Mesenchymal stem cell (in vitro differentiated cells and primary cell): ENCODE results near the gene GRK1.
"Not testable (repeated sequence)": the region's sequence is repeated elsewhere in the genome, so short reads cannot be mapped to it uniquely, and the experiment has no call there.

Experiments
- DNase-seq: peaks from one replicate; pipeline ENCODE4 v3.0.0-alpha.2; 2013
- H2AFZ ChIP-seq: one replicate; pipeline ENCODE4 v1.6.1; 2013; ENCODE audit warnings: low read depth, mild to moderate bottlenecking, control low read depth, inconsistent platforms, low read length, moderate library complexity
- H2AK5ac ChIP-seq: 2 replicates; pipeline ENCODE4 v1.6.1; 2013; ENCODE audit warnings: low read length, moderate library complexity, mild to moderate bottlenecking, inconsistent platforms; ENCODE audit not compliant: severe bottlenecking
- H2BK120ac ChIP-seq: one replicate; pipeline ENCODE4 v1.6.1; 2013; ENCODE audit warnings: low read depth, mild to moderate bottlenecking, inconsistent platforms, low read length, moderate library complexity
- H2BK12ac ChIP-seq, 2 experiments: one replicate each; pipeline ENCODE4 v1.6.1; 2013; ENCODE audit warnings: inconsistent platforms in 2 of 2, low read length in 2 of 2, mild to moderate bottlenecking in 2 of 2, moderate library complexity in 2 of 2, control low read depth in 1 of 2
- H2BK15ac ChIP-seq: one replicate; pipeline ENCODE4 v1.6.1; 2013; ENCODE audit warnings: mild to moderate bottlenecking, low read depth, inconsistent platforms; ENCODE audit not compliant: poor library complexity, severe bottlenecking
- H2BK5ac ChIP-seq: 2 replicates; pipeline ENCODE4 v1.6.1; 2013; ENCODE audit warnings: low read depth, mild to moderate bottlenecking, low read length, control low read depth, inconsistent platforms; ENCODE audit not compliant: poor library complexity, severe bottlenecking
- H3K14ac ChIP-seq, 2 experiments: one replicate each; pipeline ENCODE4 v1.6.1; 2013; ENCODE audit warnings: inconsistent platforms in 2 of 2, low read length in 2 of 2, control low read depth in 1 of 2, mild to moderate bottlenecking in 1 of 2, moderate library complexity in 1 of 2
- H3K18ac ChIP-seq, 2 experiments: one replicate each; pipeline ENCODE4 v1.6.1; 2013; ENCODE audit warnings: inconsistent platforms in 2 of 2, low read length in 2 of 2, control low read depth in 1 of 2, low read depth in 1 of 2, mild to moderate bottlenecking in 1 of 2
- H3K23ac ChIP-seq, 2 experiments: one replicate each; pipeline ENCODE4 v1.6.1; 2013; ENCODE audit warnings: inconsistent platforms in 2 of 2, low read length in 2 of 2, mild to moderate bottlenecking in 2 of 2, moderate library complexity in 2 of 2, control low read depth in 1 of 2
- H3K27ac ChIP-seq: 2 replicates; pipeline ENCODE4 v1.5.1; 2013; ENCODE audit warnings: mild to moderate bottlenecking, moderate library complexity, low read length, control low read depth, inconsistent platforms; ENCODE audit not compliant: poor library complexity, severe bottlenecking
- H3K27me3 ChIP-seq, 2 experiments: 2 replicates each; pipeline versions ENCODE4 v1.6.1 to v1.7.0; 2013; ENCODE audit warnings: low read length in 2 of 2, mild to moderate bottlenecking in 2 of 2, moderate library complexity in 2 of 2, control low read depth in 1 of 2, inconsistent platforms in 1 of 2; ENCODE audit not compliant: control insufficient read depth in 1 of 2, insufficient read depth in 1 of 2
- H3K36me3 ChIP-seq, 2 experiments: 2 replicates each; pipeline versions ENCODE4 v1.6.1 to v1.7.0; 2013; ENCODE audit warnings: low read length in 2 of 2, control low read depth in 1 of 2, inconsistent platforms in 1 of 2, low read depth in 1 of 2, mild to moderate bottlenecking in 1 of 2; ENCODE audit not compliant: insufficient read depth in 2 of 2, control insufficient read depth in 1 of 2
- H3K4ac ChIP-seq, 2 experiments: one replicate each; pipeline ENCODE4 v1.6.1; 2013; ENCODE audit warnings: inconsistent platforms in 2 of 2, low read length in 2 of 2, mild to moderate bottlenecking in 2 of 2, moderate library complexity in 2 of 2, control low read depth in 1 of 2, low read depth in 1 of 2
- H3K4me1 ChIP-seq: 2 replicates; pipeline ENCODE4 v1.6.1; 2013; ENCODE audit warnings: low read depth, low read length, control low read depth; ENCODE audit not compliant: control insufficient read depth, insufficient read depth
- H3K4me2 ChIP-seq: 2 replicates; pipeline ENCODE4 v1.6.1; 2013; ENCODE audit warnings: low read length, mild to moderate bottlenecking, inconsistent platforms; ENCODE audit not compliant: poor library complexity, severe bottlenecking
- H3K4me3 ChIP-seq, 2 experiments: 2 replicates each; pipeline versions ENCODE4 v1.5.1 to v1.7.0; 2013; ENCODE audit warnings: low read length in 2 of 2, mild to moderate bottlenecking in 2 of 2, control low read depth in 1 of 2, low read depth in 1 of 2; ENCODE audit not compliant: insufficient read depth in 1 of 2
- H3K79me1 ChIP-seq: replicated peaks from 2 replicates; pipeline ENCODE4 v1.6.1; 2013; ENCODE audit warnings: mild to moderate bottlenecking, control low read depth, low read length, inconsistent platforms; ENCODE audit not compliant: poor library complexity, severe bottlenecking
- H3K9ac ChIP-seq: 2 replicates; pipeline ENCODE4 v1.7.0; 2013; ENCODE audit warnings: mild to moderate bottlenecking, low read length, moderate library complexity
- H3K9me3 ChIP-seq: 2 replicates; pipeline ENCODE4 v1.7.0; 2013; ENCODE audit warnings: mild to moderate bottlenecking, low read length; ENCODE audit not compliant: control insufficient read depth
- H4K8ac ChIP-seq: one replicate; pipeline ENCODE4 v1.6.1; 2013; ENCODE audit warnings: inconsistent platforms, mild to moderate bottlenecking, low read length, moderate library complexity
- H4K91ac ChIP-seq: one replicate; pipeline ENCODE4 v1.6.1; 2013; ENCODE audit warnings: mild to moderate bottlenecking, low read length, inconsistent platforms
- WGBS: methylation state at CpG from one replicate; pipeline ENCODE4 v1.1.7; 2013; ENCODE audit warnings: mixed read lengths; 5-methylcytosine and 5-hydroxymethylcytosine counted together

GRK1 gene

GRCh38 chr13:113751491-113751890 lies 84.5 kb downstream of the GRK1 start:
- Histone ChIP-seq H2BK5ac (no peak overlapping the region), H2BK12ac (no peak overlapping the region), H3K18ac (no peak overlapping the region), H3K4me2 (no peak overlapping the region), H2AFZ (no peak overlapping the region), H3K23ac (no peak overlapping the region), H3K27me3 (peaks cover 20 to 58% of the 10 kb centered on the region in 2 experiments), H3K4me3 (no peak overlapping the region), H3K27ac (no peak overlapping the region), H3K36me3 (no peaks in the 10 kb centered on the region), H2AK5ac (no peak overlapping the region), H4K8ac (no peak overlapping the region), H3K14ac (no peak overlapping the region), H3K9ac (no peak overlapping the region), H3K4ac (no peak overlapping the region), H3K9me3 (no peaks in the 10 kb centered on the region), H2BK120ac (no peak overlapping the region), H4K91ac (no peak overlapping the region), H3K79me1 (no peaks in the 10 kb centered on the region), H2BK15ac (no peak overlapping the region), H3K4me1 (peaks cover 4% of the 10 kb centered on the region)
- WGBS, result 96% methylated on average over 18 of the region's 19 CpGs
- no peak for DNase-seq

GRCh38 chr13:113752211-113752986 lies 85.4 kb downstream of the GRK1 start:
- not testable (repeated sequence) for H3K14ac ChIP-seq, H4K91ac ChIP-seq, H3K18ac ChIP-seq, H3K9ac ChIP-seq, H2BK12ac ChIP-seq, H2BK5ac ChIP-seq, H3K27ac ChIP-seq, H3K79me1 ChIP-seq, H4K8ac ChIP-seq, H3K9me3 ChIP-seq, H3K4me1 ChIP-seq, H2AK5ac ChIP-seq, H3K36me3 ChIP-seq, H2BK120ac ChIP-seq, H3K4me3 ChIP-seq, H3K4ac ChIP-seq, H2AFZ ChIP-seq, H3K23ac ChIP-seq, H2BK15ac ChIP-seq, H3K4me2 ChIP-seq, DNase-seq
- peaks cover 20 to 55% of the 10 kb centered on the region in 2 experiments for H3K27me3 ChIP-seq
- 94% methylated on average over 51 of the region's 78 CpGs for WGBS

- no peak overlapping the region for H3K18ac ChIP-seq
- H3K9me3 ChIP-seq, result no peaks in the 10 kb centered on the region
- no peak overlapping the region for H3K4ac ChIP-seq
- H2AK5ac ChIP-seq, result no peak overlapping the region
- H2BK15ac ChIP-seq, result no peak overlapping the region
- H3K4me3 ChIP-seq, result no peak overlapping the region
- H3K23ac ChIP-seq, result no peak overlapping the region
- H3K4me1 ChIP-seq, result peaks cover 4% of the 10 kb centered on the region
- H2BK120ac ChIP-seq, result no peak overlapping the region
- no peaks in the 10 kb centered on the region for H3K36me3 ChIP-seq
- H3K79me1 ChIP-seq, result no peaks in the 10 kb centered on the region
- H3K27me3 ChIP-seq, result peaks cover 20 to 47% of the 10 kb centered on the region in 2 experiments
- H4K8ac ChIP-seq, result no peak overlapping the region
- no peak overlapping the region for H3K4me2 ChIP-seq
- H2BK5ac ChIP-seq, result no peak overlapping the region
- no peak for DNase-seq
- H2AFZ ChIP-seq, result no peak overlapping the region
- no peak overlapping the region for H4K91ac ChIP-seq
- no peak overlapping the region for H2BK12ac ChIP-seq
- H3K9ac ChIP-seq, result no peak overlapping the region
- WGBS, result 87% methylated on average over 11 of the region's 11 CpGs
- H3K14ac ChIP-seq, result peak overlapping the region in 1 of 2 experiments; percentile 64
- no peak overlapping the region for H3K27ac ChIP-seq
Observed at GRCh38 chr13:113753171-113753570, 86.2 kb downstream of the GRK1 start.

- H3K23ac ChIP-seq, result no peak overlapping the region
- H3K9me3 ChIP-seq, result no peaks in the 10 kb centered on the region
- no peaks in the 10 kb centered on the region for H3K36me3 ChIP-seq
- H3K4ac ChIP-seq, result no peak overlapping the region
- no peak overlapping the region for H2BK12ac ChIP-seq
- H3K27ac ChIP-seq, result no peak overlapping the region
- no peak overlapping the region for H3K14ac ChIP-seq
- no peak overlapping the region for H2BK15ac ChIP-seq
- H4K8ac ChIP-seq, result no peak overlapping the region
- no peak overlapping the region for H3K18ac ChIP-seq
- no peak overlapping the region for H2AK5ac ChIP-seq
- H2AFZ ChIP-seq, result no peak overlapping the region
- 84% methylated on average over 7 of the region's 7 CpGs for WGBS
- H3K4me2 ChIP-seq, result no peak overlapping the region
- H2BK120ac ChIP-seq, result no peak overlapping the region
- peaks cover 20 to 37% of the 10 kb centered on the region in 2 experiments for H3K27me3 ChIP-seq
- H4K91ac ChIP-seq, result no peak overlapping the region
- DNase-seq, result no peak
- H3K4me3 ChIP-seq, result no peak overlapping the region
- no peaks in the 10 kb centered on the region for H3K79me1 ChIP-seq
- no peak overlapping the region for H2BK5ac ChIP-seq
- H3K4me1 ChIP-seq, result peaks cover 9% of the 10 kb centered on the region
- H3K9ac ChIP-seq, result no peak overlapping the region
Observed at GRCh38 chr13:113754242-113754641, 87.2 kb downstream of the GRK1 start.
